Dedifferentiated amniotic fluid mesenchymal stem cell (primary cell): ENCODE measurements around the gene BRWD1.
A peak's percentile ranks its signal among the peaks of the same experiment; 100 is the strongest.

Experiments
- DNase-seq: peaks from one replicate; pipeline ENCODE4 v3.0.0-alpha.2; 2016; ENCODE audit errors: extremely low spot score

Gene BRWD1

GRCh38 chr21:39313571-39314142, at the start of gene BRWD1:
TSS of gene BRWD1 (minus strand) at chr21:39313632. CDS start at chr21:39313491, 141 bp downstream.
- DNase-seq, result peak; percentile 67

DNA sequence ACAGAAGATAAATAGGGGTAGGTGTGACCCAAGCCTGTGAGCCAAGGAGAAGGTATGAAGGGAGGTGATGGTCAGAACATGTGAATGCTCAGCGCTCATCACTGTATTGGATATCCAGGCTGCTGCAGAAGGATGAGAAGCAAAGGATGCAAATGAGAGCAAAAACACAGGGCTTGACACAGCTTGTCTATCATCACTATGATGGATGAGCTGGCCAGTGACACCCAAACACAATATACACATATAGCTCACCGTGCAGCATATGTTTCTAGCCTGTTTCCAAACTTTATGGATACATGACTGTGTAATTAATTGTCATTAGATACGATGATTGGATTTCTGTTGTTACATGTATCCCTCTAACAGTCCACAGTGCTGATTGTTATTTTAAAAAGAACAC, 49.3 kb upstream of the BRWD1 start:
- DNase-seq, result no peak

GRCh38 chr21:39359382-39359781, 46.0 kb upstream of the BRWD1 start:
- no peak for DNase-seq

- no peak for DNase-seq
Observed at GRCh38 chr21:39353295-39353694, 39.9 kb upstream of the BRWD1 start.

GRCh38 chr21:39350094-39351005, 36.9 kb upstream of the BRWD1 start:
- DNase-seq, result no peak

GRCh38 chr21:39349211-39350093, 36.0 kb upstream of the BRWD1 start:
- peak; percentile 92 for DNase-seq

- peak; percentile 79 for DNase-seq
Observed at GRCh38 chr21:39348355-39349210, 35.2 kb upstream of the BRWD1 start, which contains the start of gene HMGN1. TSS of gene HMGN1 (minus strand) at chr21:39349088. CDS start at chr21:39348917, 171 bp downstream.

- DNase-seq, result no peak
Observed at GRCh38 chr21:39348040-39348354, 34.6 kb upstream of the BRWD1 start.

DNA sequence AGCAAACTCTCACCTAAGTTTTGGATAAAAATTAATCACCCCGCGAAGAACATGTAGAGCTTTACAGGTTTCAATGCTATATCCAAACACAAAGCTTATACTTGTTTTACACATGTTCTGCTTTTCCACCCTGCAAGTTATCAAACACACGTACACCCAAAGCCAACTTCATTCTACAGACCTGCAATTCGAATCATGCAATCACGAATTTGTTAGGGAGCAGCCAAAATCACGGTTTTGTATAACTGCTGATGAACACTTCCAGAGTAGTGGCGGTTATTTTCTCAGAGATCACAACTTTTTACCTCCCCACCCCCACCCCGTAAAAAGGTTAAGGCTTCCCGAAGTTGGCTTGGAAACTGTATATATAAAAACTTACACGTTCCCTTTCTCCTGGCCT, 34.1 kb upstream of the BRWD1 start:
- no peak for DNase-seq

DNA sequence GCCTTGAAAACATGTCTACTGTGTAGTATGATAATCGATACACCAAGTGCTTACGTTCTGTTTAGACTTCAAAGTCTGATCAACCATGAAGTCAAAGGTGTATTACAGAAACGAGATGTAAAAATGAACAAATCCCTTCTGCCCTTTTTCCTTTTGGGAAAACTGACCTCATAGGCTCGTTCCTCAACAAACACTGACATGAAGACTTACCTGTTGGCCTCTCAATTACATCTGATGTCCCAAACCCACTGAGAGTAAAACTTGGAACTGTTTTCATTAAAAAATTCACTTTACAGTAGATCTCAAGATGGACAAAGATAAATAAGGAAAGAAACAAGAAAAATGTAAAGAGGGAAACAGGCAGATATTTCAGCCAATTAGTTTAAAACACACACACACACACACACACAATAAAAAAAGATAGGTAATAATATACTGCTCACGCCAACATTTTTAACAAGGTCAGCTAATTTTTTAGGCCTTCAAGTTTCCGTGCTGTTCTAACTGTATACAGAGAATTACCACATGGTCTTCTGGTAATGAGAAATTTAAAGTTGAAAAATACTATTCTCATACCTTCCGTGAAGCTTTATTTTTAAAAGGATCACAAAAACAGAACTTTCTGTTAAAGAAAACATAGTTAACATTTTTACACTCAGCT, 33.4 kb upstream of the BRWD1 start:
- DNase-seq, result no peak

DNA sequence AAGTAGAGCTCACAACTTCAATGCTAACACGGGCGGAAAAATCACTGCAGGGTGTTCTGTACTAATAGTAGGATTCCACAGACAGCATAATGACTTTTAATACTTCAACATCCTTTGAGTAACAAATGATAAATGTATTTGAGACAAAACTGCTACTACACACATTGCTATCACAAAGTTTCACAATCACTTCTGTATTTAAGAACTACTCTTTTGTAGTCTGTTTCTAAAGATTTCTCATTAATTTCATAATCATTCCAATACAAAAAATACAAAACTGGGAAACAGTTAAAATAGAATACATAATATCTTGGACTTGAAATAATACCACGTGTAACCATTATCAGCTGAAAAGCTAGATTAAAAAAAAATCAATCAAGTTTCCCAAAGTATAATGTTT, 32.8 kb upstream of the BRWD1 start:
- DNase-seq, result no peak

DNA sequence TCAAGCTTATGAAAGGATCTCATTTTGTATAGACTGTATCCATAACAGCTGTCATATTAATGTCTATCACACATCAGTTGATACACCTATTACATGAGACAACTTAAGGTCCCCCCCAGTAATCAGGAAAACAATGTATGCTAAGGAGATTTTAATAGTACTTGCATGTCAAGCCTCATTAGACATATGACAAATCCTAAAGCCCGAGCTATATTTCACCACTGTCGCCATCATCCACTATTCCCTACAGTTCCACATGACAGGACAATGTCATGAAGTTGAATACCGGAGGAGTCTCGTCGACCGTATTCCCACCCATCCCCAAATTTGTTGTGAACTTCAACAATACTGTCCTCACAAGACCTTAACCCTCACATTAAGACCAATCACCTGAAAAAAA, 32.0 kb upstream of the BRWD1 start:
- DNase-seq, result no peak

DNA sequence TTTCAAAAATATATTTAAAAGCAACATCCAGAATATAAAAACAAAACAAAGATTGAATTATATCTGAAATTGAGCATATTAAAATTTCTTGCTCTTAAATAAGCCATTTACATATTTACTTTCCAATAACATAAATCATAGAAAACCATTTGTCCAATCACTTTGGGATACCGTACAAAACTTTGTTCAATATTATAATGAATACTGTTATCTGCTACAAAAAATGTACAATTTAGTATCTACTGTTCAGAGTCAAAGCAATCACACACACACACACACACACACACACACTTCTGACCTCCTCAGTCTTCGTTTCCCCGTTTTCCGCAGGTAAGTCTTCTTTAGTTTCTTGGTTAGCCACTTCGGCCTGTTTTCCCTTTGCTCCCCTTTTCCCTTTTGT, 31.4 kb upstream of the BRWD1 start:
- DNase-seq, result no peak

DNA sequence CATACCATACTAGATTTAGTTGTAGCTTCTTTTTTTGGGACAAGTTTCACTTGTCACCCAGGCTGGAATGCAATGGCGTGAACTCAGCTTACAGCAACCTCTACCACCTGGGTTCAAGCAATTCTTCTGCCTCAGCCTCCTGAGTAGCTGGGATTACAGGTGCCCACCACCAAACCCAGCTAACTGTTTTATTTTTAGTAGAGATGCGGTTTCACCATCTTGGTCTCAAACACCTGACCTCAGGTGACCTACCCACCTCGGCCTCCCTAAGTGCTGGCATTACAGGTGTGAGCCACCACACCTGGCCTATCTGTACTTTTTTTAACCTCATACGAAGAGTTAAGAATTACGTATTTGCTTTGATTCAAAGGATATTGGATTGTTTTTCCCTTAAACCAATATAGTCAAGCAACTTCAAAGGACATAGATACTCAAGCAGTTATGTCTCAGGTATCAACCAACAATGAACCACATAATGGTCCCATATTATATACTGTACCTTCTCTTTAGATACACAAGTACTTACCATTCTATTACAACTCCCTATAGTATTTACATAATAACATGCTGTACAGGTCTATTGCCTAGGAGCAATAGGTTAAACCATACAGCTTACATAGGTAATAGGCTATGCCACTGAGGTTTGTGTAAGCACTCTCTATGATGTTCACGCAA, 28.0 kb upstream of the BRWD1 start:
- no peak for DNase-seq

DNA sequence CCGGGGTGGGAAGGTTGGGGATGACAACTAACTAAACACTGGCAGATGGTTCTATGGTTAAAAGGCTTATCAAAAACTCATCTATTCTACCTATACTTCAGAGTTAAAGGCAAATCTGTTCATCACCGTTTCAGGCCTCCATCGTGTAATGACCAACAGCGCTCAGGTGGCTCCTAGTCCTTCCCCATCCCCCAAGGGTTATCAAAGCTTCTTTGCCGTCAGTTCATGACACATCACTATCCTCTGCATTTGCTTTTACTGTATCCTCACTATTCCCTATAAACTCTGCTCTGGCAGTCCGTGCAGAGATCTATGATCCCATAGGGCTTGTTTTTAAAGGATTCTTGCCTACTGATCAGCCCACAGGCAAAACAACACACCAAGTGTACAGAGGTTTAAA, 27.3 kb upstream of the BRWD1 start:
- no peak for DNase-seq

GRCh38 chr21:39339231-39339630, 25.8 kb upstream of the BRWD1 start:
- DNase-seq, result no peak

DNA sequence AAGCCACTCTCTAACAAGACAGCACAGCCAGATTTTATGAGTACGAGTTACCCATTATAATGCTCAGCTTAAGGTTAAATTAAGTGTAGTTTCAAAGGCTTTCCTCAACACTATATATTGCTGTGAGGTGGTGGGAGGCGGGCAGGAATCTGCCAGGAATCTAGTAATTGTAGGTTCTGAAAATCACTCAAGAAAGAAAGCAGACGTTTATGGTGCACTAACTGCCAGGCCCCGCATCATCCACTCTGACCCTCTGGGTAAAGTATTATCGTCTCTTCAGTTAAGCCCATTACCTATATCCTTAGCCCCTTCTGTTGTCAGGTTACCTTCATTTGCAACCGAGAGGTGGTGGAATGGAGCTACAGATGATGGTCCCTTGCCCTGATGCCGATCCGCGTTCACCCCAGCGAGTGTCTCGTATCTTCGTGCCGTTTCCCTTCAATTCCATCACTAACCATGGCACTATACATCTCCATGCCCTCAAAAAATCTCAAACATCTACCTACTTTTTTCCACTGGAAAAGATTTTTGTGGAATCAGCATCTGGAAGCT, 23.1 kb upstream of the BRWD1 start:
- no peak for DNase-seq

DNA sequence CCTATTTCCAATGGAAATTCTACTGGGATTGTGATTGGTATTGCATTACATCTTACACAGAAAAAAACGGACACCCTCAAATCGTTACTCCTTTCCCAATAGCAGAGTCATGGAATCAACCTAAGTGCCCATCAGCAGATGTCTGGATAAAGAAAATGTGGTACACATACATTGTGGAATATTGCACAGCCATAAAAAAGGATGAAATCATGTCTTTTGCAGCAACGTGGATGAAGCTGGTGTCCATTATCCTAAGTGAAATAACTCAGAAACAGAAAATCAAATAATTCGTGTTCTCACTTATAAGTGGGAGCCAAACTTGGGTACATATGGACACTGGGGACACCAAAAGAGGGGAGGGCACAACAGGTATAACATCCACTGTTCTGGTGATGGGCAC, 21.2 kb upstream of the BRWD1 start:
- no peak for DNase-seq

- DNase-seq, result no peak
Observed at GRCh38 chr21:39332175-39332574, 18.7 kb upstream of the BRWD1 start.

DNA sequence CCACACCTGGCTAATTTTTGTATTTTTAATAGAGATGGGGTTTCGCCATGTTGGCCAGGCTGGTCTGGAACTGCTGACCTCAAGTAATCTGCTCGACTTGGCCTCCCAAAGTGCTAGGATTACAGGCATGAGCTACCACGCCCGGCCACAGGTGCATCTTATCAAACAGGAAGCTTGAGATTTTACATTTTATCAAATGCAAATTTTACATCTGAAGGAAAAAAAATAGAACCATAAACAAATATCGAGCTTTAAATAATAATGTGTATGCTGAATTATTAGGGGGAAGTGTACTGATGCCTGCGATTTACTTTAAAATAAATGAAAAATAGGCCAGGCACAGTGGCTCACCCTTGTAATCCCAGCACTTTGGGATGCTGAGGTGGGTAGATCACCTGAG, 16.6 kb upstream of the BRWD1 start:
- DNase-seq, result no peak
